Measurements from ENCODE around the gene DMRTB1. TPM values are rescaled to one million over a fixed set of nuclear protein-coding genes. Genes with fewer than 3 reads are reported as not detected.

Gene DMRTB1
- total RNA-seq, 6 experiments from 2014 or later: not detected

DNA sequence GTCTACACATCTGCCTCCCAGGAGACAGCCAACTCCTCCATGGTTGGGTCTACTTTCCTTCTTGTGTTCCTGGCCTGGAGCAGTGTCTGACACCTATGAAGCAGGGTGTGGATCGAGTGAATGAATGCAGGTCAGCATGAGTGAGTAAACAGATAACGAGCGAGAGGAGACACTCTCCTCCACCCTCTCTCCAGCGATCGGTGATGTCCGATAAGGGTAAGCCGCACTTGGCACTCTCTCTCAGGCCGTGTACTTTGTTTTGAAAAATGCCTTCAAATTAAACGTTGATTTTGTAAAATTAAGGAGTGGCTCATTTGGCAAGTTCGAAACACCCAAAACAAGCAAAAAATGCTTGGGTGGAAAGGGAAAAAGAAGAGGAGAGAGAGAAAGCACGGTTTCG is 43.8 kb upstream of the DMRTB1 start:
- H3K27me3 ChIP-seq: no peaks in the 10 kb centered on the region
- WGBS (ENCODE audit: insufficient coverage, low coverage, low lambda C conversion rate, missing lambda C conversion rate): 76% methylated on average over 12 of the region's 12 CpGs
- no peak overlapping the region for H3K27ac ChIP-seq
- DNase-seq (no peak), ATAC-seq (no peak)
- no peak overlapping the region for H3K4me3 ChIP-seq
- no peaks in the 10 kb centered on the region for H3K4me1 ChIP-seq
- H3K9me3 ChIP-seq: no peaks in the 10 kb centered on the region
- H3K36me3 ChIP-seq: no peaks in the 10 kb centered on the region
- no peak for TF ChIP-seq CTCF (IDR thresholded peaks at IDR 0.05)
- TF ChIP-seq POLR2A (IDR thresholded peaks at IDR 0.05): no peak
- intact Hi-C loops (cut with DNase I): no loop called here

DNA sequence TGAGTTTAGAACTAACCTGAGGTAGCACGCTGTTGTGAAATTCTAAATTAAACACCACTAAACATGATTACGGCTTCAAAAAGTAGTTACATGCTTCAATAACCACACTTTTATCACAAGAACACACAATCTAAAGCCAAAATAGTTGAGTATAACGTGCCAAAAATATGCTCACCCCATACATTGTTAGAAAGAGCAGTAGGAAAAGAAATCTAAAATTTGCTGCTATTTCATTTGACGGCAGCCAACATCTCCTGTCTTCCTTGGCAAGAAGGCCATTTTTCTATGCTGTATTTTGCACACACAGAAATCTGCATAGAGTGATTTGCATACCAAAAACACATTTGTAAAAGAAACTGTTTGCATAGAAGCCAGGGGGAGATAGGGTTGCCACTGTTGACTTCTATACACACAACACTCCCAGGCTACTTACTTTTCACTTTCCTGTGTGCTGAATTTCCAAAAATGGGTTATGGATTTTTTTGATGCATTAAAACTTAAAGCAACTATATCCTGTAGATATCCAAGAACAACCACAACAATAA is 42.9 kb upstream of the DMRTB1 start:
- Histone ChIP-seq H3K4me3 (no peak overlapping the region), H3K9me3 (no peaks in the 10 kb centered on the region), H3K36me3 (no peaks in the 10 kb centered on the region), H3K27ac (no peak overlapping the region), H3K4me1 (no peaks in the 10 kb centered on the region), H3K27me3 (no peaks in the 10 kb centered on the region)
- WGBS (ENCODE audit: insufficient coverage, low coverage, low lambda C conversion rate, missing lambda C conversion rate): 48% methylated on average over 4 of the region's 4 CpGs
- TF ChIP-seq CTCF (IDR thresholded peaks at IDR 0.05): no peak
- no peak for TF ChIP-seq POLR2A (IDR thresholded peaks at IDR 0.05)
- intact Hi-C loops (cut with DNase I): no loop called here
- no peak for ATAC-seq
- DNase-seq: no peak

DNA sequence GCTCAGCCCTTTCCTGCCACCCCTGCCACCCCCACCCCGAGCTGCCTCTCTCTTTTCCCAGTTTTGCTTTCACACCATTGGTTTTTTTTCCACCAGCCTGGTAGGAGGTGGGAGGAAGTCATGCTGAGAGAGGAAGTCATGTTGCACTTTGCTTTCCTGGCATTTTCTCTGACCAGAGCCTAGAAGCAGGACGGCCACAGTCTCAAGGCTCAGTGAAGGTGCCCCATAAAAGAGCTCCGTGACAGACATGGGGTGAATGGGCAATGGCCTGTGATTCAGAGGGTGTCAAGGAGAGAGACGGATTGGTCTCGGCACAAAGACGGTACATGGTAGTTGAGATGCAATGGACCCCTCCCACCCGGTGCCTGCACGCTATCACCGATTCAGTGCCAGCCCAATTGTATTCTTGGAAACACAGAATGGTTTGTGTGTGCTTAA is 42.1 kb upstream of the DMRTB1 start:
- Histone ChIP-seq H3K27me3 (no peaks in the 10 kb centered on the region), H3K27ac (no peak overlapping the region), H3K4me1 (no peaks in the 10 kb centered on the region), H3K4me3 (no peak overlapping the region), H3K36me3 (no peaks in the 10 kb centered on the region), H3K9me3 (no peaks in the 10 kb centered on the region)
- intact Hi-C loops (cut with DNase I): no loop called here
- TF ChIP-seq CTCF (IDR thresholded peaks at IDR 0.05) (no peak), POLR2A (IDR thresholded peaks at IDR 0.05) (no peak)
- ATAC-seq (no peak), DNase-seq (no peak)
- WGBS (ENCODE audit: insufficient coverage, low coverage, low lambda C conversion rate, missing lambda C conversion rate): 28% methylated on average over 9 of the region's 9 CpGs

DNA sequence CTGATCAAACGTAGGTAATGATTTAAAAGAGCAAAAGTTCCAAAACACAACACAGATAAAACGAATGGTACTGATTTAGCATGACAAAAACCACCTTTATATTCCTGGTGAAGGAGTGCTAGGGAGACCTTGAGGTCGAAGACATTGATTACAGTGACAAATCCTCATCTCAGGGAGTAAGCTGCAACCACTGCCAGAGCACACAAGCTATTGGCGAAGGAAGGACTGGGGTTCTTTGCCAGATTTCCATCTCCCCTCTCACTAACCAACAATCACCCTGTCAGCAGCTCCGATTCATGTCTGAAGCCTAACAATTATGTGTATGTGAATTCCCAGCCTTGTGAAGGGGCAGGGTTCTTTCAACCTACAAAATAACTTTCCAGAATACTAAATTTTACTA is 40.2 kb upstream of the DMRTB1 start:
- DNase-seq (no peak), ATAC-seq (no peak)
- H3K4me3 ChIP-seq: no peak overlapping the region
- H3K27ac ChIP-seq: no peak overlapping the region
- intact Hi-C loops (cut with DNase I): no loop called here
- H3K27me3 ChIP-seq: no peaks in the 10 kb centered on the region
- 39% methylated on average over 5 of the region's 5 CpGs for WGBS (ENCODE audit: insufficient coverage, low coverage, low lambda C conversion rate, missing lambda C conversion rate)
- no peak for TF ChIP-seq CTCF (IDR thresholded peaks at IDR 0.05)
- no peak for TF ChIP-seq POLR2A (IDR thresholded peaks at IDR 0.05)
- no peaks in the 10 kb centered on the region for H3K4me1 ChIP-seq
- no peaks in the 10 kb centered on the region for H3K9me3 ChIP-seq
- no peaks in the 10 kb centered on the region for H3K36me3 ChIP-seq

GRCh38 chr1:53420341-53420740 is 38.9 kb upstream of the DMRTB1 start:
- H3K4me1 ChIP-seq: no peaks in the 10 kb centered on the region
- TF ChIP-seq POLR2A (IDR thresholded peaks at IDR 0.05) (no peak), CTCF (IDR thresholded peaks at IDR 0.05) (no peak)

More at GRCh38 chr1:53420341-53420740, 38.9 kb upstream of the DMRTB1 start:
- ATAC-seq: no peak
- no peaks in the 10 kb centered on the region for H3K9me3 ChIP-seq
- WGBS (ENCODE audit: insufficient coverage, low coverage, low lambda C conversion rate, missing lambda C conversion rate): 65% methylated on average over 2 of the region's 2 CpGs
- no peaks in the 10 kb centered on the region for H3K36me3 ChIP-seq
- no peak overlapping the region for H3K27ac ChIP-seq
- DNase-seq: no peak
- no peak overlapping the region for H3K4me3 ChIP-seq
- intact Hi-C loops (cut with DNase I): no loop called here
- H3K27me3 ChIP-seq: no peaks in the 10 kb centered on the region

Data from right lobe of liver (tissue), 6 donors.